Type B pancreatic cell (in vitro differentiated cells): ENCODE measurements around the gene SPOCK1. TPM values are rescaled to one million over a fixed set of nuclear protein-coding genes. Genes with fewer than 3 reads are reported as not detected.

Experiments used
- DNase-seq: peaks from one replicate; pipeline ENCODE4 v3.0.0; 2021; ENCODE audit warnings: mixed read lengths; ENCODE audit not compliant: unreplicated experiment; ENCODE audit errors: extremely low spot score
- H3K27ac Mint-ChIP-seq: 2 replicates; pipeline ENCODE4 v1.8.0; 2021; ENCODE audit warnings: mild to moderate bottlenecking, mixed read lengths
- H3K27me3 Mint-ChIP-seq: 2 replicates; pipeline ENCODE4 v1.8.0; 2021; ENCODE audit warnings: mixed read lengths
- H3K36me3 Mint-ChIP-seq: 2 replicates; pipeline ENCODE4 v1.8.0; 2021; ENCODE audit warnings: mixed read lengths
- H3K4me1 Mint-ChIP-seq: one replicate; pipeline ENCODE4 v1.8.0; 2021; ENCODE audit warnings: mixed read lengths; ENCODE audit not compliant: unreplicated experiment
- H3K4me3 Mint-ChIP-seq: 2 replicates; pipeline ENCODE4 v1.8.0; 2021; ENCODE audit warnings: mild to moderate bottlenecking, mixed read lengths
- H3K9me3 Mint-ChIP-seq: 2 replicates; pipeline ENCODE4 v1.8.0; 2021; ENCODE audit warnings: mixed read lengths
- CTCF ChIP-seq: fragments of 200-600 bp; sonication (generic); conservative IDR thresholded peaks from 2 replicates; pipeline ENCODE4 v1.5.0; 2021; ENCODE audit warnings: antibody characterized with exemption, mild to moderate bottlenecking
- total RNA-seq: library from RNA; stranded (reverse); gene quantifications from 2 replicates; pipeline ENCODE4 v1.2.1, GENCODE V29; 2021; ENCODE audit warnings: low replicate concordance

Gene SPOCK1
- total RNA-seq, 1 donor from 2014 or later, result 45.1 TPM

GRCh38 chr5:137374110-137374714 lies 124.9 kb downstream of the SPOCK1 start:
- H3K27me3 Mint-ChIP-seq, result peaks cover 9% of the 10 kb centered on the region
- DNase-seq, result no peak
- TF ChIP-seq CTCF, result no peak

GRCh38 chr5:137372773-137373160 lies 126.4 kb downstream of the SPOCK1 start:
- no peak for TF ChIP-seq CTCF
- H3K27me3 Mint-ChIP-seq, result peaks cover 9% of the 10 kb centered on the region
- no peak overlapping the region for H3K4me3 Mint-ChIP-seq
- no peak overlapping the region for H3K27ac Mint-ChIP-seq
- H3K9me3 Mint-ChIP-seq, result no peaks in the 10 kb centered on the region
- DNase-seq, result no peak
- H3K4me1 Mint-ChIP-seq, result no peaks in the 10 kb centered on the region
- no peaks in the 10 kb centered on the region for H3K36me3 Mint-ChIP-seq

More at GRCh38 chr5:137374110-137374714, 124.9 kb downstream of the SPOCK1 start:
- Mint-ChIP-seq H3K4me1 (no peaks in the 10 kb centered on the region), H3K9me3 (no peaks in the 10 kb centered on the region), H3K27ac (no peak overlapping the region), H3K4me3 (no peak overlapping the region), H3K36me3 (no peaks in the 10 kb centered on the region)

- no peak for TF ChIP-seq CTCF
- no peaks in the 10 kb centered on the region for H3K9me3 Mint-ChIP-seq
- no peak for DNase-seq
- H3K27me3 Mint-ChIP-seq, result peaks cover 9% of the 10 kb centered on the region
- no peak overlapping the region for H3K4me3 Mint-ChIP-seq
- no peaks in the 10 kb centered on the region for H3K36me3 Mint-ChIP-seq
- H3K4me1 Mint-ChIP-seq, result no peaks in the 10 kb centered on the region
- H3K27ac Mint-ChIP-seq, result no peak overlapping the region
Observed at GRCh38 chr5:137372016-137372772, 126.9 kb downstream of the SPOCK1 start.

- peaks cover 5% of the 10 kb centered on the region for H3K9me3 Mint-ChIP-seq
- no peak overlapping the region for H3K4me3 Mint-ChIP-seq
Observed at GRCh38 chr5:137370096-137371071, 128.7 kb downstream of the SPOCK1 start.

More at GRCh38 chr5:137370096-137371071, 128.7 kb downstream of the SPOCK1 start:
- peaks cover 13% of the 10 kb centered on the region for H3K27me3 Mint-ChIP-seq
- no peaks in the 10 kb centered on the region for H3K36me3 Mint-ChIP-seq
- no peaks in the 10 kb centered on the region for H3K4me1 Mint-ChIP-seq
- H3K27ac Mint-ChIP-seq, result peak overlapping the region; percentile 55
- TF ChIP-seq CTCF, result no peak
- no peak for DNase-seq
